LHCN-M2 (cell line): Measurements from ENCODE around the gene EXOSC10. TPM values are rescaled to one million over a fixed set of nuclear protein-coding genes. Genes with fewer than 3 reads are reported as not detected.
"Not testable (repeated sequence)": the region's sequence is repeated elsewhere in the genome, so short reads cannot be mapped to it uniquely, and the experiment has no call there.

Source experiments
- DNase-seq: peaks from one replicate; pipeline ENCODE4 v3.0.0-alpha.2; 2012; ENCODE audit warnings: low read depth
- total RNA-seq: library from RNA; depleted of rRNA; stranded (reverse); fragments of >200 nt; gene quantifications from 2 replicates; pipeline ENCODE4 v1.2.3, GENCODE V29; 2014

The EXOSC10 gene
- total RNA-seq, 1 experiment from 2014 or later, result 62.1 TPM

DNA sequence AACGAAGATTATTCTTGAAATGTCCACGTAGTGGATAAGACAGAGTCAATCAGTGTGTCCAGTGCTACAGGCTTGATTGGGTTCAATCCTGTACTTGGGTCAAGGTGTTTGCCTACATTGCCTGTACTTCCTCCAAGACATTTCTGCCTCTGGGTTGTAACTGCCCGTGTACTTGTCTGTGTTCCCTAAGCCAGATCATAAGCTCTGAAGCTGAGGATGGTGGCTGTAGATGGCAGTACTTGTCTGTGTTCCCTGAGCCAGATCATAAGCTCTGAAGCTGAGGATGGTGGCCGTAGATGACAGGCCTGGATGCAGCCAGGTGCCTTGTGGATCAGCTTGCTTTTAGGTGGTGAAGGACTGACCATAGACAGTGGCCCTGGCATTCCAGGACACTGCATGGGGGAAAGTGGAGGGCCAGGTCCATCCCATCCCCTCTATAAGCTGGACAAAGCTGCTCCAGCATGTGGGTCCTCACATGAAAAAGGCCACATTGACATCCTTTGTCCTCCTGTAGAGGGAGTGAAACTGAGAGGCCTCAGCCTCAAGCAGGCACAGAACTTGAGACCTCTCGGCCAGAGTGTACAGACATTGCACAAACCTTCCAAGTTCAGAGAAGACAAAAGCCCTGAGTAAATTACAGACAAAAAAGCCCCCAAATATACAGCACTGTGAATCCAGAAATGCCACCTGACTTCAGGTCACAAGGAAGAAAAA lies 37.9 kb downstream of the EXOSC10 start:
- no peak for DNase-seq

DNA sequence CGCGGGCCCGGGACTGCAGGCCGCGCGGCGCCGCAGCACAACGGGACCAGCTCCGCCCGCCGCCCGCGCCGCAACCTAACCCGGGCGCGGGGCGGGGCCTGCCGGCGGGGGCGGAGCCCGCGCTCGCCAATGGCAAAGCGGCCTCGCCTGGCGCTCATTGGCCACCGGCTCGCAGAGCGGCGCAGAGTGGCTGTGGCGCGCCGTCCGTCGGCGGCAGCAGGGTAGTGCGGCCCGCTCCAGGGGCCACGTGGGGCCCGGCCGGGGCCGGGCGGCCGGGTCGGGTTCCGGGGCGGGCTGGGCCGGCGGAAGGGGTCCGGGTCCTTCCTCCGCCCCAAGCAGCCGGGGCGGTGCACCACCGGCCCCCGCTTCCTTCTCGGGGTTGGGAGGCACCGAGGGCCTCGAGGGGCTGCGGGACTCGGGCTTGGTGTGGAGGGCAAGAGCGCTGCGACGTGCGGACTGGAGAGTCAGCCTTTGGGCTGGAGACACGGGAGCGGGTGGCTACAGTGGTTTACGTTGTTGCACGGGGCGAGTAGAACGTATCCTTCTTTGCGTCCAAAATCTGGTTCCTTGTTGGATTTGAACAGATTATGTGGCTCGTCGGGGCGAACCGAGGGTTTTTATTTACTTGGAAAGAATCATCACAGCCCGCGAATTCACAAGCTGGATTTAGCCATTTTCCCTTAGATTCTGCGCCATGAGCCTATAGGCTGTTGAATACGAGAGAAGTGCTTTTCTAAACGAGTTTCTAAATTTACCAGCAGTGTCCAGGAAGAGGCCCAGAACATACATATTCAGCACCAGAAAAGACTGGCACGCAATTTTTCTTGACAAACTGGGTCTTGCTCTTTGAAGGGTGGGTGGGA lies 39.5 kb downstream of the EXOSC10 start, which contains the start of gene SRM:
SRM (minus strand) TSS at position 51 of the 863 bp plus-strand sequence. CDS start 75 bp downstream, outside the sequence.
- peak; percentile 87 for DNase-seq

DNA sequence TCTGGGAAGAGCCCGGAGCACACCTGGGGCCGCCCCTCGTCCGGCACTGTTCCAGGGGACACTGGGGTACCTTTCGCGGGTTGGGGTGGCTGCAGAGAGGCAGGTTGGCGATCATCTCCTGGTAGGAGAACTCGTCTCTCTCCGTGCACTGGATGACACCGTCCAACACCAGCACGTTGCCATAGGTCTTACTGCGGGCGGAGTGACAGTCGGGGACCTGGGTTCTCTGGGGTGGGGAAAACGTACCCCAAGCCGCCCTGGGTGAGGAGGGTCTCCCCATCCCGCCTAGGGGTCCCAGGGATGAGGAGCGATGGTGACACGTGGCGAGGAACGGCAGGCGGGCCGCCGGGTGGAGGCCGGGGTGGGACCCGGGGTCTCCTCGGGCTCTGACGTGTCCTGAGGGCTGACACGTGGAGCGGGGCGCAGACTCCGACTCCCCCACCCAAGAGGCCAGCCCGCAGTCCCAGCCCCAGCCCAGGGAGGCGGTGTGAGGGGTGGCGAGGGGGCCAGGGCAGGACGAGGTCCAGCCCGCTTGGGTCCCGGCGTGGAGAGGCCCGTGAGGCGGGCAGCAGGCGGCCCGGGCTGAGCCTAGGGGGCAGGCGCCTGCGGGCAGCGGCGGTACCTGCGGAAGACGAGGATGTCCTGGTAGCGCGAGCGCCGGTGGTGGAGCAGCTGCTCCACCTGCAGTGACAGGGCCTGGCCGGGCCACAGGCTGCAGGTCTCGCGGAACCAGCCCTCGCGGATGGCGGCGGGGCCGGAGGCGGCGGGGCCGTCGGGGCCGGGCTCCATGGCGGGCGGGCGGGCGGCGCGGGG lies 40.3 kb downstream of the EXOSC10 start:
- no peak for DNase-seq

DNA sequence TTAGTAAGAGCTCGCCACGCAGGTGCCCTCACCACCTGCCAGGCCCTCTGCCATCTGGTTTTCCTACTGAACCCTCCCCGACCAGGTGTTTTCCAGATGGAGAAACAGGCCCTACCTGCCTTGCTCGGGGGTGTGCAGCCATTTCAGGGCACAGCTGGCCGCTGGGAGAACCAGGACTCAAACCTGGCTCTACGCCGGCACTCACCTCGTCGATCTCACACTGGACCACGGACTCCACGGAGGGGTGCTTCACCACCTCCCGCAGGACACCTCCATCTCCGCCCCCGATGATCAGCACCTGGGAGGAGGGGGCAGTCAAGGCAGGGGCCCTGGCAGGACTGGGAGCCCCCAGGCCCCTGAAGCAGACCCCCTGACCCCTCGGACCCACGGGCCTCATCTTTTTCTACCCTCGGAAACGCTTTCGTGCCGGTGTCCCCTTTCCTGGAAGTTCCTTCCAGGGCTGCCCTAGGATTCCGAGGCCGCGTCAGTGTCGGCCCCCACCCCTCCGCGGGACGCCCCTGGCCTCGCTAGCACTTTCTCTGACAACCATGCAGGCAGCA lies 41.0 kb downstream of the EXOSC10 start:
- DNase-seq, result no peak

DNA sequence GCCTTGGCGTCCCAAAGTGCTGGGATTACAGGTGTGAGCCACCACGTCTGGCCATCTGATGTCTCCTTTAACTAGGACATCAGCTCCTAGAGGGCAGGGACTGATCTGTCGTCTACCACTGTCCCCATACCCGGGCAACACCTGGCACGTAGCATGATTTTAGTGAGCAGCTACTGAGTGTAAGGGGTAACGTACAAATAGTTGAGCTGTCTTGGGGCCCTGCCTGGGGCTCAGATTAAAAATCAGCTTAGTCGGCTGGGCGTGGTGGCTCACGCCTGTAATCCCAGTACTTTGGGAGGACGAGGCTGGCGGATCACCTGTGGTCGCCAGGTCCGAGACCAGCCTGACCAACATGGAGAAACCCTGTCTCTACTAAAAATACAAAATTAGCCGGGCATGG lies 41.6 kb downstream of the EXOSC10 start:
- no peak for DNase-seq

DNA sequence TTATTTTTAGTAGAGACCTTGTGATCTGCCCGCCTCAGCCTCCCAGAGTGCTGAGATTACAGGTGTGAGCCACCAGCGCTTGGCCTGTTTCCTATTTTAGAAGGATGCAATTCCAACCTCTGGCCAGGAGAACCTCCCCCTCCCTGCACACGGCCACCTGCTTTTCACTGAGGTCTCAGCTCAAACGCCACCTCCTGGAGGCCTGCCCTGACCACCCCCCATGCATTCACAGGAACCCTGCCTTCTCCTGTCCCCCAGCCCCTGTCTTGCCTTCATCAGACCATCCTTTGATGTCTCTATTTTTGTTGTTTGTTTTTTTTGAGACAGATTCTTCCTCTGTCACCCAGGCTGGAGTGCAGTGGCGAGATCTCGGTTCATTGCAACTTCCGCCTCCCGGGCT lies 42.2 kb downstream of the EXOSC10 start:
- no peak for DNase-seq

DNA sequence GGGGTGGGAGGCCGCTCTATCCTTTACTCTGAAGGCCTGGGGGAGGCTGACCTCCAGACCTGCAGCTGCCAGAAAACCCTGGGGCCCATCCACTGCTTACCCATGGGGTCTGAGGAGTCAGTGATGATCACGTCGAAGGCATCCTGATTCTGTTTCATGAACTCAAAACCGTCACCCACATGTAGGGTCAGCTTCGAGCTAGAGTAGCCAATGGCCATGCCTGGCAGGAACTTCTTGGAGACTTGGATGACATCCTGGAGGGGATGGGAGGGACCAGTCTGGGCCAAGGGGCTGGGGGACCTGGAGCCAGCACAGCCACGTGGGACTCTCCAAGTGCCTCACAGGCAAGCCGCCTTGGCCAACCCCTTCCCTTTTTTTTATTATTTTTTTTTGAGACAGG lies 43.2 kb downstream of the EXOSC10 start:
- no peak for DNase-seq

DNA sequence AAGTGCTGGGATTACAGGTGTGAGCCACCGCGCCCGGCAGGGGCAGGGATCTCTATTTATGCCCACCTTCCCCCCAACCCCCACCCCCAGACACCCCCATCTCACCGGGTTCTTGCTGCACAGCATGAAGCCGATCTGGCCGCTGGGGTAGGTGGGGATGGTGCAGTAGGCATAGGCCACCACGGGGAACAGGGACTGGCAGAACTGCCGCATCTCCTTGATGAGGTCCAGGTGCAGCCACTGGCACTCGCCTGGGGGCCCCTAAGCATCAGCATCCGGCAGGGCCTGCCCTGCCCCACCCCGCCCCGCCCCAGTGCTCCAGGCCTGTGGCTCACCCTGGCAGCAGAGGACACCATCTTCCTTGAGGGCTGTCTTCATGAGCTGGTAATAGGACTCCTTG lies 44.0 kb downstream of the EXOSC10 start:
- DNase-seq, result no peak

DNA sequence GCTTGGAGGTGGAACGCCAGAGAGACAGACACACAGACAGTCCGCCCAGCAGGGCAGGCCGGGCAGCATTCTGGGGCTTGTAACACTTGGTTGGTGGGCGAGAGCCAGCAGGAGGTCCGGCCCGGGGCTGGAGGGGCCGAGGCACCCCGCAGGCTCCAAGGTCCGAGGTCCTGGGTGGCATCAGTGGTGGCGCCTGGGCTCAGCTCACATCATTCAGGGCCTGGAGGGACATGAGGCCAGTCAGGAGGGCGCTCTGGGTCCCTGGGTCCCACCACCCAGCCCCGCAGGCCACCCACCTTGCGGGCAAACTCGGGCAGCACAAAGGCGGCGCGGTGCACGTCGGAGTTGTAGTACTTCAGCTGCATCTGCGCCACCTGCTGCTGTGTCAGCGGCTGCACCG lies 45.0 kb downstream of the EXOSC10 start:
- no peak for DNase-seq

DNA sequence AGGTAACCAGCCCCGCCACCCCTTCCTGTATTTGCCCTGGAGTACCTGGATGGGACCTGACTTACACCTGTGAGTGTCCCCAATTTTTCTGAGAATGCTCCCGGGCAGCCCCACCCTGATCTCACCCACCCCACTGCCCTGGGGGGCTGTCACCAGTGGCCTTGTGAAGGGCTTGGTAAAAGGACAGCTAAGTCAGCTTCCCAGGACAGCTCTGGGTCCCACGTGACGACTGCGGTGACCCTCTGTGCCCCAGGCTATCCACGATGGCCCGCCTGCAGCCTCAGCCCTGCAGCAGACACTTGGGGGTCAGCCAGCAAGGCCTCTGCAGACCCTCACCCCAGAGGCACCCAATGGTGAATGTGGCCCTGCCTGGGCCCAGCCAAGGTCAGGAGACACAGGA lies 45.5 kb downstream of the EXOSC10 start:
- no peak for DNase-seq

DNA sequence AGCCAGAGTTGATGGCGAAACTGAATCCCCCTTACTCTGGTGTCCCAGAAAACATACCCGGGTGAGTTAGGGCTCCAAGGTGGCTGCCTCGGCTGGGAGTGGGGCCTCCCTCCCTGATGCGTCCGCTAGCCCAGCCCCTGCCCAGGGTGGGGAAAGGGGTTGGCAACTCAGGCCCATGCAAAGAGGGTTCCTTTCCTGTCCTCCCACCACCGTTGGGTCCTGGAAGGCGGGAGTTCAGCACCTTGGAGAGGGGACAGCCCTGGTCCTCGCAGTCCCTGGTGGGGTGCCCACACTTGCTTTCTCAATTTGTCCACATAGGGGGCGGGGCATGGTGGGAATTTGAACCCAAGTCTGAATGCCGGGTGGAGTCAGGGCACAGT lies 45.9 kb downstream of the EXOSC10 start:
- no peak for DNase-seq

DNA sequence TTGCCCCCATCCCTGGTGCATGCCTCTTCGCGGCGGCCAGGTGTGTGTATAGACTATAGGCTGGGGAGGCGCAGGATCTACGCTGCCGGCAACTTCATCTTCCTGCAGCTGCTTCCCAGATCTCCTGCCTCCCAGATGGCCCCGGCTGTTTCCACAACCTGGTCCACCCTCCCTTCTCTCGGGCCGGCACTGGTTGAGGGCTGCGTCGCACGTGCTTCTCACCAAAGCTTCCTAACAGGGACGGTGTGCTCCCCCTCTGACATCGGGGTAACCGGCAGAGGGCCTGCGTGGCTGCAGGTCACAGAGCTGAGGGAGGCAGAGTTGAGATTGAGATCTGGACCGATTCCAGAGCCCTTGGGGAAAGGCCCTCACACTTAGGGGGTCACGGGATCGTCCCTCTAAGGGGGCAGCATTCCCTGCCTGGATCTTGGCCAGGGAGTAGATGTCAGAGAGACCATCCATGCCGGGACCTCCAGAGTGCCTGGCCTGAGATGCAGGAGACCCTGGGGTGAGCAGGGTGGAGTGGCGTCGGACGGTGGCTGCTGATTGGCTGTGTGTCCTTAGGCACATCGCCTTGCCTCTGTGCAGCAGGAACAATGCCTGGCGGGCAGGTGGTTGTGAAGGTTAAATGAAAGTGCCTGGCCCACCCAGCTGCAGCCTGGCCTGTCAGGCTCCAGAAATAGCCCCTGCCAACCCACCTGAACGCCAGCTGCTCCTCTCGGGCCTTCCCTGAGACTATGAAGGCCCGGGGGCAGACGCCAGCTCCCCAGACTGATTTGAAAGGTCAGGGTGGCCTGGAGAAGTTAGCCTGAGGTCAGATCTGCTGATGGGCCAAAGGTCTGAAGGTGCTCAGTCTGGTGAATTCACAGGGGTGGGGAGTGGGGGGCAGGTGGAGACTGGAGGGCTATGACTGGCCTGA lies 46.6 kb downstream of the EXOSC10 start:
- DNase-seq, result no peak

DNA sequence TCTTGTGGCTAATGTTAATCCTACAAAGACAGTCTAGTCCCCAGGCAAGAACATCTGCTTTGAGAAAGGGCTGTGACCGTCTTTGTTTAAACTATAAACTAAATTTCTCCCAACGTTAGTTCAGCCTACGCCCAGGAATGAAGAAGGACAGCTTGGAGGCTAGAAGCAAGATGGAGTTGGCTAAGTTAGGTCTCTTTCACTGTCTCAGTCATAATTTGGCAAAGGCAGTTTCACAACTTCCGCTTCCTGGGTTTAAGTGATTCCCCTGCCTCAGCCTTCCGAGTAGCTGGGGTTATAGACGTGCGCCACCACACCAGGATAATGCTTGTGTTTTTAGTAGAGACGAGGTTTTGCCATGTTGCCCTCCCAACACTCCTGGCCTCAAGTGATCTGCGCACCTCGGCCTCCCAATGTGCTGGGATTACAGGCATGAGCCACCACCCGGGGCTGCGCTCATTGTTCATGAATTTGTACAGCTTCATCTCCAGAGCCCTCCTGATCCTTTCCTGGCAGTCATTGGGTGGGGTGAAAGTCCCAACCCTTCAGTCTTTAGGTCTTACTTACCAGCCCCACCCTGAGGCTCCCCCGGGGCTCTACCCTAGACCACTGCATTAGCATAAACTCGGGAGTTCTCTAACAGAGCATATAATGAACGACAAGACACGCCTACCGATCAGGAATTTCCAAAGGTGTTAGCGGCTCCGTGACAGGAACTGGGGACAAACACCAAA lies 47.7 kb downstream of the EXOSC10 start:
- DNase-seq, result no peak

DNA sequence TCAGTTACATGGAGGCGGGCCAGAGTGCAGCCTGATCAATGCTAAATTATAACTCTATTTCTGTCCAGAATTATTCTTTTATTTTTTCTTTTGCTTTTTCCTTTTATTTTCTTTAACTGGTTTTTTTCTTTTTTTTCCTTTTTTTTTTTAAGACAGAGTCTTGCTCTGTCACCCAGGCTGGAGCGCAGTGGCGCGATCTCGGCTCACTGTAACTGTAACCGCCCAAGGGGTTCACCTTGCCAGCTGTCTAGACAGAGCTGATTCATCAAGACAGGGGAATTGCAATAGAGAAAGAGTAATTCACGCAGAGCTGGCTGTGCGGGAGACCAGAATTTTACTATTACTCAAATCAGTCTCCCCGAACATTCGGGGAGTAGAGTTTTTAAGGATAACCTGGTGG lies 48.5 kb downstream of the EXOSC10 start:
- not testable (repeated sequence) for DNase-seq

DNA sequence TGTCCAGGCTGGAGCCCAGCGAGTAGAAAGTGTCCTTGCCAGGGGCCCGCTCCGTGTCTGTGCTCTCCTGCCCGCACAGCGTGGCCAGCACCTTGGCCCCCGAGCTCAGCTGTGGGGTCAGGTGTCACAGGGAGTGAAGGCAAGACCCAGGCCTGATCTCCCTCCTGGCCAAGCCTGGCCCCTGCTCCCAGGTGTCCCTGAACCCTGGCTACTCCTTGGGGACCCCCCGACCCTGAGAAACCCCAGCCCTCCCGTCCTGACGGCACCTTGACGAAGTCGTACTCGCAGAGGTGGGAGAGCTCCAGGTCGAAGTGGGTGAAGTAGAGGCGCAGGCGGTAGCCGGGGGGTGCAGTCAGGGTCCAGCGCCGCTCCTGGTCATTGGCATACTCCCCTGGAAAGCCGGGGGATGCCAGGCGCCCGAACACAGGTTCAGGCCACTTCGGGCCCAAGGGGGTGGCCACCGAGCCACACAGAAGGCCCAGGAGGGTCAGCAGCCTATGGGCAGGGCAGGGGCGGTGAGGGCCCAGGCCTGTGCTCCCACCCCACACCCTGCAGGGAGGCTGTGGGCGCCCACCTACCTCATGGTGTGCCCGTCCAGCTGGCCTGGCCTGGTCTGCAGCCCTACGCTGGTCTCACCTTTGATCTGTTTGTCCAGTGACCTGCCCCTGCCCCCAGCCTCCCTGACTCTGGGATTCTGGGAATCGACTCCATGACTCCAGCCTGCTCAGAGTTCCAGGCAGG lies 52.9 kb downstream of the EXOSC10 start, which contains the start of gene MASP2:
MASP2 (minus strand) TSS at position 615 of the 741 bp plus-strand sequence; CDS start at position 583, 32 bp downstream.
- DNase-seq, result no peak

DNA sequence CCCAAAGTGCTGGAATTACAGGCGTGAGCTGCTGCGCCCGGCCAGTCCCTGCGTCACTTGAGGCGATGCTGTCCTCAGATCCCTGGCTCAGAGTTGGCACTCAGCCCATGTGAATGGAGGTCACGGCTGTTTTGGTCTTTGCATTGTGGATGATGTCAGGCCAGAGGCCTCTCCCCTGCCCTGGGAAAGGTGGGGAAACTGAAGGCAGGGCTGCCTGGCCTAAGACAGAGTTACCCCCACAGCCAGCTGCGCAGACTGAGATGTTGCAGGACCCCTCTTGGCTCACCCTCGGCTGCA lies 53.5 kb downstream of the EXOSC10 start:
- no peak for DNase-seq

DNA sequence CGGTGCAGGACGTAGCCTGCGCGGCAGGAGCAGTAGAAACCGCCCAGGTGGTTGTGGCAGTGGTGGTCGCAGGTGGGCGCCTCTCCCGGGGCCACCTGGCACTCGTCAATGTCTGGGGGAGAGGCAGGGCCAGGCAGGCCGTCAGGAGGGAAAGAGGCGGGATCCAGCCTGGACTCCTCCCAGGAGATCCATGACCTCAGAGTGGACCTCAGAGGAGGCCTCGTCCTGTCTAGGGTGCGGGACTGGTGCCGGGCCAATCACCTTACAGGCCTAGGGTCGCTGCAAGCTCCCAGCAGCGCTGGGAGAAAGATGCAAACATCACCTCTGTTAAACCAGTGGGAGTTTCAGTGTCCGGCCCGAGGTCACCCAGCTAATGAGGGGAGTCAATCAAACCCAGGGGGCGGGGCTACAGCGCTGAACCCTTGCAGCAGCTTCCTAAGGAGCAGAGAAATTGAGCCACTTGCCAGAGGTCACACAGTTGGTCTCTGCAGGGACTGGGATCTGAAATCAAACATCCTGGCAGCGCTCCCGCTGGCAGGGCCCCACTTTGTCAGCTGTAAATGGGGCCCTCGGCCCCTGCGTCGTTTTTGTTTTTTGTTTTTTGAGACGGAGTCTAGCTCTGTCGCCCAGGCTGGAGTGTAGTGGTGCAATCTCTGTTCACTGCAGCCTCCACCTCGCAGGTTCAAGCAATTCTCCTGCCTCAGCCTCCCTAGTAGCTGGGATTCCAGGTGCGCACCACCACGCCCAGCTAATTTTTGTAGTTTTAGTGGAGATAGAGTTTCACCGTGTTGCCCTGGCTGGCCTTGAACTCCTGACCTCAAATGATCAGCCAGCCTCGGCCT lies 54.0 kb downstream of the EXOSC10 start:
- no peak for DNase-seq

DNA sequence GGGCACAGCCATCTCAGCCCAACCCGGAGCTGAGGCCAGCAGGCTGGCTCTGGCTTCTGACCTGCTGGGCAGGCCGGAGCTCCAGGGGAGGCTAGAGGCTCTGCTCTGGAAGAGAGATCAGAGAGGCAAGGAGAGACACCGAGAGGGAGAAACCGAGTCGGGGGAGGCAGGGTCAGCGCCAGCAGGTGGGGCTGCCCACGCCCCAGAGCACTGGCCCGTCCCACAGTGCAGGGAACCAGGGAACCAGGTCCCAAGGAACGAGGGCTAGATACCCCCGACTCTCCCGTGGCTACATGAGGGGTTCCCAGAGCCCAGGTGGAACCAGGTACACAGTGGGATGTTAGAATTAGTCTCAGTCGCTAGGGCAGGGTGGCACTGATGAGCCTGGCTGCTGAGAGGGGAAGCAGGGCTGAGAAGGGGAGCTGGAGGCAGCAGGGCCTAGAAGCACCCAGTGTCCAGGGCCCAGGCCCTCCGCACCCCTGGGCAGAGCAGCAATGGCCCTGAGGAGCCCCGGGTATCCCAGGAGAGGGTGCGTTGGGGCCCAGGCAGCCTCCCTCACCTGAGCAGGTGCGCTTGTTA lies 54.7 kb downstream of the EXOSC10 start:
- DNase-seq, result no peak
